Heart right ventricle (tissue), 16 donors: Measurements from ENCODE around the gene CSNK2A1. TPM values are rescaled to one million over a fixed set of nuclear protein-coding genes. Genes with fewer than 3 reads are reported as not detected.

Source experiments
- ATAC-seq, 8 donors: fragments of 200-7000 bp; cut with Tn5 transposase; one replicate each; pipeline ENCODE4 v1.9.1; 2020; ENCODE audit warnings: mild to moderate bottlenecking in 8 of 8, moderate library complexity in 8 of 8, moderate number of reproducible peaks in 1 of 8
- DNase-seq, 2 donors: peaks; one replicate each; pipeline ENCODE4 v3.0.0-alpha.2; 2020
- H3K27ac ChIP-seq, 10 donors: fragments of 200-600 bp; sonication (generic) in 2 of 10; one replicate each; pipeline versions ENCODE4 v1.5.0 to v1.8.0; 2020 to 2022; ENCODE audit warnings: mild to moderate bottlenecking in 3 of 10
- H3K27me3 ChIP-seq, 7 donors: fragments of 200-600 bp; one replicate each; pipeline ENCODE4 v1.8.0; 2021 to 2022; ENCODE audit warnings: mild to moderate bottlenecking in 2 of 7
- H3K36me3 ChIP-seq, 9 donors: fragments of 200-600 bp; sonication (generic) in 1 of 9; one replicate each; pipeline versions ENCODE4 v1.5.0 to v1.8.0; 2020 to 2022; ENCODE audit warnings: mild to moderate bottlenecking in 2 of 9
- H3K4me1 ChIP-seq, 9 donors: fragments of 200-600 bp; sonication (generic) in 1 of 9; one replicate each; pipeline versions ENCODE4 v1.5.0 to v1.8.0; 2020 to 2022; ENCODE audit warnings: mild to moderate bottlenecking in 4 of 9
- H3K4me3 ChIP-seq, 10 donors: fragments of 200-600 bp; sonication (generic) in 2 of 10; one replicate each; pipeline versions ENCODE4 v1.5.0 to v1.8.0; 2020 to 2022; ENCODE audit warnings: mild to moderate bottlenecking in 7 of 10, moderate library complexity in 2 of 10
- H3K9me3 ChIP-seq, 11 donors: fragments of 200-600 bp in 10 of 11; sonication (generic) in 2 of 11; one replicate each; pipeline versions ENCODE4 v1.5.0 to v1.8.0; 2013 to 2022; ENCODE audit warnings: mild to moderate bottlenecking in 2 of 11, control low read depth in 1 of 11, moderate library complexity in 1 of 11
- WGBS, 2 donors: extraction: QIAGEN DNeasy Blood & Tissue Kit; methylation state at CpG; one replicate each; pipeline ENCODE4 v1.1.7; 2013; ENCODE audit warnings: inconsistent platforms in 1 of 2; 5-methylcytosine and 5-hydroxymethylcytosine counted together
- intact Hi-C, 10 donors: fragments of 100-400 bp; cut with DNase I; formaldehyde crosslinking; loops; one replicate each; pipeline versions ENCODE4 v1.11.1 to v1.14.2; 2022
- polyA plus RNA-seq, 2 donors: library from polyadenylated mRNA; stranded (reverse); fragments of 200-250 nt; gene quantifications; one replicate each; pipeline ENCODE4 v1.2.3, GENCODE V29; 2013
- total RNA-seq, 10 donors: library from RNA; stranded (reverse); fragmentation: NEBNext Ultra II Directional in 3 of 10; extraction: Animal tissue kit (Norgen Biotek cat#: 25700) in 3 of 10; gene quantifications; one replicate each; pipeline versions ENCODE4 v1.2.1 to v1.2.4, GENCODE V29; 2021 to 2023
- TF ChIP-seq, protein P1 (sequence below), 9 donors: fragments of 200-600 bp; sonication (generic) in 2 of 9; IDR thresholded peaks; one replicate each; pipeline versions ENCODE4 v1.5.0 to v1.8.0; 2021 to 2022; ENCODE audit warnings: antibody characterized with exemption in 9 of 9, mild to moderate bottlenecking in 5 of 9, moderate library complexity in 1 of 9
- donor health status: Arrhythmogenic right ventricular cardiomyopathy.
- donor health status: ischemic (EF 13 %, LVEDD 7.1; RV severe dilation, severe dysfunction).
- donor health status: healthy with polysubstance abuse.
- donor health status: DM: no; HTN: yes; CAD: no.
- donor health status: DM: no; HTN: no; CAD: no.
- donor health status: ischemic (EF 25% LVEDD 6.9; RV normal size, moderate dysfunction).
- donor health status: ischemic (EF 25% LVEDD 5.7; RV mildly dilated, moderate dysfunction).
- donor health status: healthy.
- donor health status: DM: yes; HTN: yes; CAD: no.
- donor health status: Ischemic cardiomyopathy.
- donor health status: ischemic (EF 35%, LVEDD 5.7; RV mildly dilated, moderate dysfunction).
- donor health status: nonischemic (EF 11% LVEDD 7.7; RV severe dilation, severe dysfunction).
- donor health status: DM: yes; HTN: yes; CAD: no.
- donor health status: PGD.
- donor health status: ischemic (EF 29% LVEDD 5.4; RV normal size, mild dysfunction).
- donor health status: nonischemic (EF 23%, LVEDD 6.1; RV moderate dilation, normal function).

The CSNK2A1 gene
- total and polyA plus RNA-seq, 12 donors: 21.4 to 137 (median 125) TPM

GRCh38 chr20:472889-473292, 70.7 kb downstream of the CSNK2A1 start:
- peaks cover 0 to 19% (median 0%) of the 10 kb centered on the region in 9 donors for H3K36me3 ChIP-seq
- no peak for ATAC-seq
- no peaks in the 10 kb centered on the region for H3K27me3 ChIP-seq
- 95 to 96% methylated on average over 1 of the region's 1 CpG for WGBS, 2 donors
- no peak overlapping the region for H3K4me3 ChIP-seq
- no peak for DNase-seq
- H3K4me1 ChIP-seq: no peaks in the 10 kb centered on the region
- H3K27ac ChIP-seq: no peak overlapping the region
- TF ChIP-seq, protein P1, sequence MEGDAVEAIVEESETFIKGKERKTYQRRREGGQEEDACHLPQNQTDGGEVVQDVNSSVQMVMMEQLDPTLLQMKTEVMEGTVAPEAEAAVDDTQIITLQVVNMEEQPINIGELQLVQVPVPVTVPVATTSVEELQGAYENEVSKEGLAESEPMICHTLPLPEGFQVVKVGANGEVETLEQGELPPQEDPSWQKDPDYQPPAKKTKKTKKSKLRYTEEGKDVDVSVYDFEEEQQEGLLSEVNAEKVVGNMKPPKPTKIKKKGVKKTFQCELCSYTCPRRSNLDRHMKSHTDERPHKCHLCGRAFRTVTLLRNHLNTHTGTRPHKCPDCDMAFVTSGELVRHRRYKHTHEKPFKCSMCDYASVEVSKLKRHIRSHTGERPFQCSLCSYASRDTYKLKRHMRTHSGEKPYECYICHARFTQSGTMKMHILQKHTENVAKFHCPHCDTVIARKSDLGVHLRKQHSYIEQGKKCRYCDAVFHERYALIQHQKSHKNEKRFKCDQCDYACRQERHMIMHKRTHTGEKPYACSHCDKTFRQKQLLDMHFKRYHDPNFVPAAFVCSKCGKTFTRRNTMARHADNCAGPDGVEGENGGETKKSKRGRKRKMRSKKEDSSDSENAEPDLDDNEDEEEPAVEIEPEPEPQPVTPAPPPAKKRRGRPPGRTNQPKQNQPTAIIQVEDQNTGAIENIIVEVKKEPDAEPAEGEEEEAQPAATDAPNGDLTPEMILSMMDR (IDR thresholded peaks at IDR 0.05): no peak
- peaks cover 0 to 8% (median 0%) of the 10 kb centered on the region in 11 donors for H3K9me3 ChIP-seq
- intact Hi-C loops: loop anchor here in 3 of 10 donors (10.0 kb wide), 2 partner anchors 68 to 262 kb away; partner anchors contain the start of gene RBCK1 (in 2 of the 3)

GRCh38 chr20:472137-472846, 71.3 kb downstream of the CSNK2A1 start:
- H3K36me3 ChIP-seq: peaks cover 0 to 14% (median 0%) of the 10 kb centered on the region in 9 donors
- no peak overlapping the region for H3K27ac ChIP-seq
- intact Hi-C loops: loop anchor here in 3 of 10 donors (10.0 kb wide), 2 partner anchors 67 to 263 kb away; partner anchors contain the start of gene RBCK1 (in 2 of the 3)
- H3K27me3 ChIP-seq: no peaks in the 10 kb centered on the region
- H3K4me3 ChIP-seq: no peak overlapping the region
- ATAC-seq (no peak), DNase-seq (no peak)
- no peaks in the 10 kb centered on the region for H3K4me1 ChIP-seq
- 87 to 93% methylated on average over 9 of the region's 9 CpGs for WGBS, 2 donors
- TF ChIP-seq, protein P1 (IDR thresholded peaks at IDR 0.05): no peak
- peaks cover 0 to 8% (median 0%) of the 10 kb centered on the region in 11 donors for H3K9me3 ChIP-seq

DNA sequence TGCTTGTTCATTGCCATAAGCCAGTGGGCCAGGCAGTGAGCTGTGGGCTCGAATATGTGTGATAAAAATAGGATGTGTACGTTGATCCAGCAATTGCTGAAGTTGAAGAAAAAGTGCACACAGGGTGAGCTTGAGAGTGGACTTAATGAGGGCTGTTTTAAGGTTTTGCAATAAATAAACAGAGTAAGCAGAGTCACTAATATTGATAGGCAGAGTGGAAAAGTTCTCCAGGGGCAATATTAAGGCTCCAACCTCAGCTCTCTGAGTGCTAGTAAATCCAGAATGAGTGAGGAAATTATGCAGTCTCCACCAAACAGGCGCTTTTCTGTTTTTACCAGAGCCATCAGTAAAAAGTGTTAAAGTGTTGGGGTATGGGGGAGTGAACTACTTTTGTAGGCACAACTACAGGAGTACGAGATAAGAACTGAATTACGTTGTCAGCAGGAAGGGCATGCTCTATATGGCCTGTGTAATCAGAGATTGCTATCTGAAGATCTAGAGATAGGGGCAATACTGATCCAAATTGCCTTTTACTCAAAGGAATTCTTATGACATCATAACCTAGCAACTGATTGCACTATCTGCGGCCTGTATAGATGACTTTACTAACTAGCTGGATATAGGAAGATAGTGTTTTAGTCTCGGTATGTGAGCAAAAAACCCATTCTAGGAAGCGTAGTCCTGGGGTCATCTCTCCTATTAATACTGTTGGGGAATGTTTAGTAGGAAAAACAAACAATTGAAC, 73.7 kb downstream of the CSNK2A1 start:
- H3K4me1 ChIP-seq: no peaks in the 10 kb centered on the region
- H3K27ac ChIP-seq: no peak overlapping the region
- H3K4me3 ChIP-seq: no peak overlapping the region
- no peak for ATAC-seq
- no peaks in the 10 kb centered on the region for H3K27me3 ChIP-seq
- TF ChIP-seq, protein P1 (IDR thresholded peaks at IDR 0.05): no peak
- peaks cover 0 to 8% (median 0%) of the 10 kb centered on the region in 11 donors for H3K9me3 ChIP-seq
- DNase-seq: no peak
- intact Hi-C loops: loop anchor here in 3 of 10 donors (10.0 kb wide), 2 partner anchors 65 to 265 kb away; partner anchors contain the start of gene RBCK1 (in 3 of the 3)
- peaks cover 0 to 5% (median 0%) of the 10 kb centered on the region in 9 donors for H3K36me3 ChIP-seq
- WGBS, 2 donors: 76 to 80% methylated on average over 8 of the region's 8 CpGs

DNA sequence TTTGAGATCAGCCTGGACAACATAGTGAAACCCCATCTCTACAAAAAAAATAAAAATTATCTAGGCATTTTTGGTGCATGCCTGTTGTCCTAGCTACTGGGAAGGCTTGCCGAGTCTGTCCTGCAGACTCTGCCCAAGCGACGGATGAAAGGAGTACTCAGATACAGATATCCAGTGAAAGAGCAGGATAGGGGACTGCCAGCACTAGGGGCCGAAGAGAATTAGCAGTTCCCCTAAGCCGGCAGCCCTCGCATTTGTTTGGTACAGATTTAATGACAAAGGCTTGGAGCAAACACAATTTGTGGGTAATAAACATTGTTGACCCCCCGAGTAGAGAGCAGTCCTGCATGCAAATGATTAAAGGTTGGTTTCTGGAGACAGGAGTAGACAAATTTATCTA, 75.8 kb downstream of the CSNK2A1 start:
- TF ChIP-seq, protein P1 (IDR thresholded peaks at IDR 0.05): no peak
- no peak for DNase-seq
- Histone ChIP-seq H3K27me3 (no peaks in the 10 kb centered on the region), H3K27ac (no peak overlapping the region), H3K36me3 (no peaks in the 10 kb centered on the region), H3K4me1 (peaks cover 0 to 6% (median 0%) of the 10 kb centered on the region in 9 donors), H3K4me3 (no peak overlapping the region), H3K9me3 (peaks cover 0 to 8% (median 0%) of the 10 kb centered on the region in 11 donors)
- intact Hi-C loops: loop anchor here in 1 of 10 donors (10.0 kb wide), 1 partner anchor 63 kb away; the partner anchor contains the start of gene RBCK1
- WGBS, 2 donors: 91 to 92% methylated on average over 7 of the region's 7 CpGs
- no peak for ATAC-seq
